Measurements from ENCODE around the gene MBNL3.
A peak's percentile ranks its signal among the peaks of the same experiment; 100 is the strongest.

The MBNL3 gene

GRCh38 chrX:132382068-132382467, 106.8 kb downstream of the MBNL3 start:
- DNase-seq (ENCODE audit: low read depth): no peak
- no peak for TF ChIP-seq CTCF (conservative IDR thresholded peaks at IDR 0.05; ENCODE audit: control insufficient read depth, insufficient read depth, low read depth, low read length)
- H3K4me3 ChIP-seq (ENCODE audit: control insufficient read depth, low read depth, low read length): no peak overlapping the region

- no peak overlapping the region for H3K4me3 ChIP-seq (ENCODE audit: control insufficient read depth, low read depth, low read length)
- no peak for DNase-seq (ENCODE audit: low read depth)
- TF ChIP-seq CTCF (conservative IDR thresholded peaks at IDR 0.05; ENCODE audit: control insufficient read depth, insufficient read depth, low read depth, low read length): no peak
Observed at GRCh38 chrX:132378281-132378680, 110.6 kb downstream of the MBNL3 start.

GRCh38 chrX:132375941-132376340, 112.9 kb downstream of the MBNL3 start:
- TF ChIP-seq CTCF (conservative IDR thresholded peaks at IDR 0.05; ENCODE audit: control insufficient read depth, insufficient read depth, low read depth, low read length): peak; percentile 35
- no peak overlapping the region for H3K4me3 ChIP-seq (ENCODE audit: control insufficient read depth, low read depth, low read length)
- peak; percentile 12 for DNase-seq (ENCODE audit: low read depth)

GRCh38 chrX:132373610-132374009, 115.2 kb downstream of the MBNL3 start:
- H3K4me3 ChIP-seq (ENCODE audit: control insufficient read depth, low read depth, low read length): no peak overlapping the region
- DNase-seq (ENCODE audit: low read depth): no peak
- no peak for TF ChIP-seq CTCF (conservative IDR thresholded peaks at IDR 0.05; ENCODE audit: control insufficient read depth, insufficient read depth, low read depth, low read length)

- TF ChIP-seq CTCF (conservative IDR thresholded peaks at IDR 0.05; ENCODE audit: control insufficient read depth, insufficient read depth, low read depth, low read length): no peak
- no peak for DNase-seq (ENCODE audit: low read depth)
- no peak overlapping the region for H3K4me3 ChIP-seq (ENCODE audit: control insufficient read depth, low read depth, low read length)
Observed at GRCh38 chrX:132369617-132370326, 119.1 kb downstream of the MBNL3 start.

GRCh38 chrX:132367984-132368383, 120.9 kb downstream of the MBNL3 start:
- H3K4me3 ChIP-seq (ENCODE audit: control insufficient read depth, low read depth, low read length): no peak overlapping the region
- TF ChIP-seq CTCF (conservative IDR thresholded peaks at IDR 0.05; ENCODE audit: control insufficient read depth, insufficient read depth, low read depth, low read length): no peak
- DNase-seq (ENCODE audit: low read depth): no peak

- no peak for DNase-seq (ENCODE audit: low read depth)
- TF ChIP-seq CTCF (conservative IDR thresholded peaks at IDR 0.05; ENCODE audit: control insufficient read depth, insufficient read depth, low read depth, low read length): no peak
- H3K4me3 ChIP-seq (ENCODE audit: control insufficient read depth, low read depth, low read length): no peak overlapping the region
Observed at GRCh38 chrX:132367314-132367713, 121.5 kb downstream of the MBNL3 start.
